Mesenchymal stem cell (in vitro differentiated cells and primary cell): ENCODE data around the gene NTN1.

ENCODE experiments used
- DNase-seq: peaks from one replicate; pipeline ENCODE4 v3.0.0-alpha.2; 2013
- H2AFZ ChIP-seq: one replicate; pipeline ENCODE4 v1.6.1; 2013; ENCODE audit warnings: low read depth, mild to moderate bottlenecking, control low read depth, inconsistent platforms, low read length, moderate library complexity
- H2AK5ac ChIP-seq: 2 replicates; pipeline ENCODE4 v1.6.1; 2013; ENCODE audit warnings: low read length, moderate library complexity, mild to moderate bottlenecking, inconsistent platforms; ENCODE audit not compliant: severe bottlenecking
- H2BK120ac ChIP-seq: one replicate; pipeline ENCODE4 v1.6.1; 2013; ENCODE audit warnings: low read depth, mild to moderate bottlenecking, inconsistent platforms, low read length, moderate library complexity
- H2BK12ac ChIP-seq, 2 experiments: one replicate each; pipeline ENCODE4 v1.6.1; 2013; ENCODE audit warnings: inconsistent platforms in 2 of 2, low read length in 2 of 2, mild to moderate bottlenecking in 2 of 2, moderate library complexity in 2 of 2, control low read depth in 1 of 2
- H2BK15ac ChIP-seq: one replicate; pipeline ENCODE4 v1.6.1; 2013; ENCODE audit warnings: mild to moderate bottlenecking, low read depth, inconsistent platforms; ENCODE audit not compliant: poor library complexity, severe bottlenecking
- H2BK5ac ChIP-seq: 2 replicates; pipeline ENCODE4 v1.6.1; 2013; ENCODE audit warnings: low read depth, mild to moderate bottlenecking, low read length, control low read depth, inconsistent platforms; ENCODE audit not compliant: poor library complexity, severe bottlenecking
- H3K14ac ChIP-seq, 2 experiments: one replicate each; pipeline ENCODE4 v1.6.1; 2013; ENCODE audit warnings: inconsistent platforms in 2 of 2, low read length in 2 of 2, control low read depth in 1 of 2, mild to moderate bottlenecking in 1 of 2, moderate library complexity in 1 of 2
- H3K18ac ChIP-seq, 2 experiments: one replicate each; pipeline ENCODE4 v1.6.1; 2013; ENCODE audit warnings: inconsistent platforms in 2 of 2, low read length in 2 of 2, control low read depth in 1 of 2, low read depth in 1 of 2, mild to moderate bottlenecking in 1 of 2
- H3K23ac ChIP-seq, 2 experiments: one replicate each; pipeline ENCODE4 v1.6.1; 2013; ENCODE audit warnings: inconsistent platforms in 2 of 2, low read length in 2 of 2, mild to moderate bottlenecking in 2 of 2, moderate library complexity in 2 of 2, control low read depth in 1 of 2
- H3K27ac ChIP-seq: 2 replicates; pipeline ENCODE4 v1.5.1; 2013; ENCODE audit warnings: mild to moderate bottlenecking, moderate library complexity, low read length, control low read depth, inconsistent platforms; ENCODE audit not compliant: poor library complexity, severe bottlenecking
- H3K27me3 ChIP-seq, 2 experiments: 2 replicates each; pipeline versions ENCODE4 v1.6.1 to v1.7.0; 2013; ENCODE audit warnings: low read length in 2 of 2, mild to moderate bottlenecking in 2 of 2, moderate library complexity in 2 of 2, control low read depth in 1 of 2, inconsistent platforms in 1 of 2; ENCODE audit not compliant: control insufficient read depth in 1 of 2, insufficient read depth in 1 of 2
- H3K36me3 ChIP-seq, 2 experiments: 2 replicates each; pipeline versions ENCODE4 v1.6.1 to v1.7.0; 2013; ENCODE audit warnings: low read length in 2 of 2, control low read depth in 1 of 2, inconsistent platforms in 1 of 2, low read depth in 1 of 2, mild to moderate bottlenecking in 1 of 2; ENCODE audit not compliant: insufficient read depth in 2 of 2, control insufficient read depth in 1 of 2
- H3K4ac ChIP-seq, 2 experiments: one replicate each; pipeline ENCODE4 v1.6.1; 2013; ENCODE audit warnings: inconsistent platforms in 2 of 2, low read length in 2 of 2, mild to moderate bottlenecking in 2 of 2, moderate library complexity in 2 of 2, control low read depth in 1 of 2, low read depth in 1 of 2
- H3K4me1 ChIP-seq: 2 replicates; pipeline ENCODE4 v1.6.1; 2013; ENCODE audit warnings: low read depth, low read length, control low read depth; ENCODE audit not compliant: control insufficient read depth, insufficient read depth
- H3K4me2 ChIP-seq: 2 replicates; pipeline ENCODE4 v1.6.1; 2013; ENCODE audit warnings: low read length, mild to moderate bottlenecking, inconsistent platforms; ENCODE audit not compliant: poor library complexity, severe bottlenecking
- H3K4me3 ChIP-seq, 2 experiments: 2 replicates each; pipeline versions ENCODE4 v1.5.1 to v1.7.0; 2013; ENCODE audit warnings: low read length in 2 of 2, mild to moderate bottlenecking in 2 of 2, control low read depth in 1 of 2, low read depth in 1 of 2; ENCODE audit not compliant: insufficient read depth in 1 of 2
- H3K79me1 ChIP-seq: replicated peaks from 2 replicates; pipeline ENCODE4 v1.6.1; 2013; ENCODE audit warnings: mild to moderate bottlenecking, control low read depth, low read length, inconsistent platforms; ENCODE audit not compliant: poor library complexity, severe bottlenecking
- H3K9ac ChIP-seq: 2 replicates; pipeline ENCODE4 v1.7.0; 2013; ENCODE audit warnings: mild to moderate bottlenecking, low read length, moderate library complexity
- H3K9me3 ChIP-seq: 2 replicates; pipeline ENCODE4 v1.7.0; 2013; ENCODE audit warnings: mild to moderate bottlenecking, low read length; ENCODE audit not compliant: control insufficient read depth
- H4K8ac ChIP-seq: one replicate; pipeline ENCODE4 v1.6.1; 2013; ENCODE audit warnings: inconsistent platforms, mild to moderate bottlenecking, low read length, moderate library complexity
- H4K91ac ChIP-seq: one replicate; pipeline ENCODE4 v1.6.1; 2013; ENCODE audit warnings: mild to moderate bottlenecking, low read length, inconsistent platforms
- WGBS: methylation state at CpG from one replicate; pipeline ENCODE4 v1.1.7; 2013; ENCODE audit warnings: mixed read lengths; 5-methylcytosine and 5-hydroxymethylcytosine counted together

NTN1 gene

DNA sequence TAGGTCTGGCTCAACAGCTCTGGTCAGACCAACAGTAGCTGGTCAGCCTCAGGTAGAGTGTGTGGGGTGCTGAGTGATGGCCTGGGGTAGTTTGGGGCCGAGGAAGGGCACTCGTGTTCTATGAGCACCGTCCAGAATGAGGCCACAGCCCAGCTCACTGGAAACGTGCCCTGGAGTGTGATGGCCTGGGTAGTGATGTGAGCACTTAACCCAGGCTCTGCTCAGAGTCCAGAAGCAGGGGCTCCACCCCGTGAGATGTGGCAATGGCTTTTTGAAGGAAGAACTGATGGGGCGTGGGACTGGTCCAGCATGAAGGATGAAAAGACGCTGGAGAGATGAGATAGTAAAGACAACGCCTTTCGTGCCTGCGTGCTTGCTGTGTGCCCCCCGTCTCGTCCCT lies 35.3 kb downstream of the NTN1 start:
- Histone ChIP-seq H3K23ac (no peak overlapping the region), H3K14ac (no peak overlapping the region), H3K79me1 (no peaks in the 10 kb centered on the region), H4K91ac (no peak overlapping the region), H3K9ac (no peak overlapping the region), H2AK5ac (no peak overlapping the region), H4K8ac (no peak overlapping the region), H3K4ac (no peak overlapping the region), H3K4me1 (no peaks in the 10 kb centered on the region), H2BK5ac (no peak overlapping the region), H3K4me2 (no peak overlapping the region), H3K36me3 (no peaks in the 10 kb centered on the region), H2BK12ac (no peak overlapping the region), H3K9me3 (no peaks in the 10 kb centered on the region), H2BK120ac (no peak overlapping the region), H3K27ac (no peak overlapping the region), H3K4me3 (no peak overlapping the region), H3K18ac (no peak overlapping the region), H2BK15ac (no peak overlapping the region), H3K27me3 (peaks cover 0 to 13% of the 10 kb centered on the region in 2 experiments), H2AFZ (no peak overlapping the region)
- DNase-seq, result no peak
- 80% methylated on average over 12 of the region's 12 CpGs for WGBS

DNA sequence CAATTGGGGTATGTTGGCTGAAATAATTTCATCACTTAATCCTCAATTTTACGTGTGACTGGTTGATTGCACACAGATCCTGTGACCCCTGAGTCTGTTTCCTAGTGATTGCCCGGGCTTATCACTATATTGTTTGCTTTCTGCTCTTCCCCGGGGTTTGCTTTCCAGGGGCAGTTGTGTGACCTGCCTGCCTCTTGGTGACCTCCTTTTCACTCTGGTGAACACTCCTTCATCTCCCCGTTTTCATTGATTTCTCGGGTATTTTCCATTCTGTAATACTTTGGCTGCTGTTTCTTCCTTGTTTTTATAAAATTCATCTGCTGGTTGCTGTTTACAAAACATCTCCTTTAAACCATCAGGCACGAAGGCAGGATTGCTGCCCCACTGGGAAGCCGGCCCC lies 36.0 kb downstream of the NTN1 start:
- Histone ChIP-seq H4K91ac (no peak overlapping the region), H3K23ac (no peak overlapping the region), H2AK5ac (no peak overlapping the region), H3K4me1 (no peaks in the 10 kb centered on the region), H2BK5ac (no peak overlapping the region), H3K36me3 (no peaks in the 10 kb centered on the region), H3K18ac (no peak overlapping the region), H2BK12ac (no peak overlapping the region), H3K4me2 (no peak overlapping the region), H3K27me3 (peaks cover 0 to 13% of the 10 kb centered on the region in 2 experiments), H3K27ac (no peak overlapping the region), H3K9ac (no peak overlapping the region), H3K4ac (no peak overlapping the region), H3K79me1 (no peaks in the 10 kb centered on the region), H4K8ac (no peak overlapping the region), H2BK15ac (no peak overlapping the region), H3K9me3 (no peaks in the 10 kb centered on the region), H2AFZ (no peak overlapping the region), H3K14ac (no peak overlapping the region), H3K4me3 (no peak overlapping the region), H2BK120ac (no peak overlapping the region)
- WGBS, result 65% methylated on average over 7 of the region's 7 CpGs
- no peak for DNase-seq

DNA sequence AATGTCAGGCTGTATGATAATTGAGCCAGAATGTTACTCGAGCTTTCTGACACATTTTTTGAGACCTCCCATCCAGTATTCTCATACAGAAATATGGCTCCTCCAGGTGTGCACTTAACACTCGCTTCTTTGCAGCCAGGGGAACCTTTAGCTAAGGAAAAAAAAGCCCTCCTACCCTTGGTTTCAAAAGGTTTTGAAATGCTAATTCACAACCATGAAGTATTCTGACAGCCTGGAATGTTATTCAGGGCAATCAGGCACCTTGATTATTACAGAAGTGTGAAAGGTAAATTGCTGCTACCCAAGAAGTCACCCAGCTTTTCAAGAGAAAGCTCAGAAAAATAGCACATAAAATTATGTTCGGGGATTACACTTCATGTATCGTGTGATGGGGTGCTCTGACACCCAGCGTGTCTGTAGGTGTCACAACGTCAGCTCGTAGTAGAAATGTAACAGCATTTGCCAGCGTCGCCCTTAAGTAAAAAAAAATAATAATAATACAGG lies 41.1 kb downstream of the NTN1 start:
- 72% methylated on average over 7 of the region's 9 CpGs for whole genome bisulfite sequencing
- Histone ChIP-seq H3K27me3 (no peaks in the 10 kb centered on the region), H3K9ac (no peak overlapping the region), H2BK15ac (no peak overlapping the region), H2AFZ (no peak overlapping the region), H3K36me3 (no peaks in the 10 kb centered on the region), H2BK5ac (no peak overlapping the region), H3K4ac (no peak overlapping the region), H3K14ac (no peak overlapping the region), H4K91ac (no peak overlapping the region), H3K27ac (no peak overlapping the region), H4K8ac (no peak overlapping the region), H2AK5ac (no peak overlapping the region), H3K79me1 (no peaks in the 10 kb centered on the region), H3K23ac (no peak overlapping the region), H3K4me3 (no peak overlapping the region), H3K4me1 (no peaks in the 10 kb centered on the region), H3K9me3 (peaks cover 5% of the 10 kb centered on the region), H2BK12ac (no peak overlapping the region), H3K4me2 (no peak overlapping the region), H3K18ac (no peak overlapping the region), H2BK120ac (no peak overlapping the region)
- no peak for DNase-seq

DNA sequence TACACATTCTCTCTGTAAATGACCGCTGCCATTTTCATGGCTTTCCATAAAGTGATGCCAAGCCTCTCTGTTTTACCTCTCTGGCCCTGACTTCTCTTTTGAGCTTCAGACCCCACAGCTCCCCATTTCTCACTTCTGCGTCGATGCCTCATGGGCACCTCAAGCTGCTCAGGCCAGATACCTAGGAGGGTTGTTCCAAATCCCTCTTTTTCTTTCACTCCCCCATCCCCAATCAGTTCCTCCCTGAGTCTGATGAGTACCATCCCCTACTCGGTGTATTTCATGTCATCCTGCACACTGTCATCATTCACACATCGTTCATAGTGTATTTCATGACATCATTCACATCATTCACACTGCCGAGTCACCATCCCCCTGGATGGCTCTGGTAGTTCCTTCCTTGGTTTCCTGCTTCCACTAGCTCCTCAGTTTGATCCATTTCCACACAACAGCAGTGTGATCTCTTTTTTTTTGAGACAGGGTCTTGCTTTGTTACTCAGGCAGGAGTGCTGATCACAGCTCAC lies 43.1 kb downstream of the NTN1 start:
- no peaks in the 10 kb centered on the region for H3K79me1 ChIP-seq
- H3K4me1 ChIP-seq, result no peaks in the 10 kb centered on the region
- H3K9ac ChIP-seq, result no peak overlapping the region
- no peak overlapping the region for H3K4me3 ChIP-seq
- no peak overlapping the region for H3K4ac ChIP-seq
- H4K8ac ChIP-seq, result no peak overlapping the region
- H3K27me3 ChIP-seq, result no peaks in the 10 kb centered on the region
- WGBS, result 82% methylated on average over 6 of the region's 6 CpGs
- H2AK5ac ChIP-seq, result no peak overlapping the region
- no peak overlapping the region for H2BK5ac ChIP-seq
- no peak overlapping the region for H3K4me2 ChIP-seq
- H2BK12ac ChIP-seq, result no peak overlapping the region
- no peak overlapping the region for H2BK120ac ChIP-seq
- H3K27ac ChIP-seq, result no peak overlapping the region
- no peak overlapping the region for H2AFZ ChIP-seq
- no peak overlapping the region for H4K91ac ChIP-seq
- no peak overlapping the region for H3K23ac ChIP-seq
- H3K18ac ChIP-seq, result no peak overlapping the region
- no peak overlapping the region for H3K14ac ChIP-seq
- H2BK15ac ChIP-seq, result no peak overlapping the region
- H3K9me3 ChIP-seq, result peaks cover 5% of the 10 kb centered on the region
- DNase-seq, result no peak
- no peaks in the 10 kb centered on the region for H3K36me3 ChIP-seq
